ENCODE results near the gene ZNF830. TPM values are rescaled to one million over a fixed set of nuclear protein-coding genes. Genes with fewer than 3 reads are reported as not detected.

Gene ZNF830
- total RNA-seq, 1 experiment from 2014 or later: 19.2 TPM

DNA sequence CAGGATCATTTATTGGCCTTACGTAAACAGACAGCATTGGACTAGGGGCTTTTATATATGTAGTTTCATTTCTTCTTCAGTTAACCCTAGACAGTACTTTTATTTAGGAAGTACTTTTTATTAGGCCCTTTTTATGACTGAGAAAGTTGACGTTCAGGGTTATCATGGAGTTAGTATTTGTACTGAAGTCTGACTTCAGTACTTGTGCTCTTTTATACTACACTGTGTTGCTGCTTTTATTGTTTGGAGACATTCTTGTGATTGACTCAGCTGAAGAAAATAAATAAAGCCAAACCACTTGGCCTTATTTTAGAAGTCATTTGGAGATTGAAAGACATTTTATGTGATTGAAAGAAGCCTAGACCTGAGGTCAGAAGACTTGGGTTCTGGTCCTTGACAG lies 25.9 kb downstream of the ZNF830 start:
- Histone ChIP-seq H3K4ac (ENCODE audit: low read depth, low read length) (no peak overlapping the region), H3K18ac (ENCODE audit: insufficient read length, low read depth, low read length) (no peak overlapping the region), H4K91ac (ENCODE audit: insufficient read length, low read depth, low read length) (no peak overlapping the region), H2BK120ac (ENCODE audit: low read depth, low read length, poor library complexity, severe bottlenecking) (no peak overlapping the region), H3T11ph (ENCODE audit: low read length) (no peak overlapping the region), H3K4me1 (ENCODE audit: insufficient read depth, low read length) (no peaks in the 10 kb centered on the region), H3K9me3 (ENCODE audit: control insufficient read depth, low read depth, low read length) (no peaks in the 10 kb centered on the region), H2BK12ac (ENCODE audit: insufficient read length, low read depth, low read length) (no peak overlapping the region), H2BK20ac (ENCODE audit: low read depth, low read length, poor library complexity, severe bottlenecking) (no peak overlapping the region), H3K14ac (ENCODE audit: insufficient read depth, low read length) (no peak overlapping the region), H4K20me1 (ENCODE audit: control insufficient read depth, insufficient read depth, insufficient read length) (no peaks in the 10 kb centered on the region), H3K79me1 (ENCODE audit: insufficient read depth, low read depth, low read length, poor library complexity, severe bottlenecking) (peaks cover 11% of the 10 kb centered on the region), H4K8ac (replicated peaks; ENCODE audit: insufficient read length, low read depth, low read length) (no peak overlapping the region), H3K9ac (ENCODE audit: extremely low read depth, insufficient read length, low read length) (no peak overlapping the region), H2BK15ac (ENCODE audit: low read depth, low read length) (no peak overlapping the region), H3K79me2 (ENCODE audit: insufficient read depth, low read length) (peaks cover 2% of the 10 kb centered on the region; the same call in 1 of the 2 replicates), H3K23me2 (ENCODE audit: insufficient read length, low read depth, low read length, poor library complexity, severe bottlenecking) (no peaks in the 10 kb centered on the region), H3K4me2 (ENCODE audit: insufficient read depth, insufficient read length, low read length) (no peak overlapping the region), H3K27ac (ENCODE audit: insufficient read length, low read depth, low read length) (no peak overlapping the region), H2AK5ac (ENCODE audit: insufficient read length, low read length) (no peak overlapping the region), H3K56ac (ENCODE audit: insufficient read length, low read depth, low read length) (no peak overlapping the region), H2BK5ac (ENCODE audit: insufficient read length, low read length) (no peak overlapping the region), H3K27me3 (ENCODE audit: insufficient read depth, low read length) (no peaks in the 10 kb centered on the region), H2AFZ (ENCODE audit: low read length) (no peak overlapping the region), H3K23ac (ENCODE audit: insufficient read length, low read depth, low read length) (no peak overlapping the region), H4K5ac (ENCODE audit: insufficient read length, low read depth, low read length) (no peak overlapping the region)
- Mint-ChIP-seq H3K4me1 (peaks cover 6 to 12% of the 10 kb centered on the region in 2 experiments), H3K36me3 (ENCODE audit: insufficient read depth in 1 of 3, low read depth in 3 of 3) (peaks cover 55 to 95% (median 89%) of the 10 kb centered on the region in 3 experiments), H3K4me3 (no peak overlapping the region), H3K9me3 (no peaks in the 10 kb centered on the region), H3K27ac (no peak overlapping the region), H3K27me3 (ENCODE audit: low read depth) (no peaks in the 10 kb centered on the region; the same call in none of the 2 replicates)
- TF ChIP-seq, protein P1, sequence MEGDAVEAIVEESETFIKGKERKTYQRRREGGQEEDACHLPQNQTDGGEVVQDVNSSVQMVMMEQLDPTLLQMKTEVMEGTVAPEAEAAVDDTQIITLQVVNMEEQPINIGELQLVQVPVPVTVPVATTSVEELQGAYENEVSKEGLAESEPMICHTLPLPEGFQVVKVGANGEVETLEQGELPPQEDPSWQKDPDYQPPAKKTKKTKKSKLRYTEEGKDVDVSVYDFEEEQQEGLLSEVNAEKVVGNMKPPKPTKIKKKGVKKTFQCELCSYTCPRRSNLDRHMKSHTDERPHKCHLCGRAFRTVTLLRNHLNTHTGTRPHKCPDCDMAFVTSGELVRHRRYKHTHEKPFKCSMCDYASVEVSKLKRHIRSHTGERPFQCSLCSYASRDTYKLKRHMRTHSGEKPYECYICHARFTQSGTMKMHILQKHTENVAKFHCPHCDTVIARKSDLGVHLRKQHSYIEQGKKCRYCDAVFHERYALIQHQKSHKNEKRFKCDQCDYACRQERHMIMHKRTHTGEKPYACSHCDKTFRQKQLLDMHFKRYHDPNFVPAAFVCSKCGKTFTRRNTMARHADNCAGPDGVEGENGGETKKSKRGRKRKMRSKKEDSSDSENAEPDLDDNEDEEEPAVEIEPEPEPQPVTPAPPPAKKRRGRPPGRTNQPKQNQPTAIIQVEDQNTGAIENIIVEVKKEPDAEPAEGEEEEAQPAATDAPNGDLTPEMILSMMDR (conservative IDR thresholded peaks at IDR 0.05): no peak
- no peak for DNase-seq
- no CpG with 5 or more reads among the region's 2 CpGs for WGBS (ENCODE audit: extremely low coverage, insufficient read length, low lambda C conversion rate)
